SKM-1 (cell line): ENCODE results near the gene GTF2H1.

Experiments used
- DNase-seq: peaks from one replicate; lab custom pipeline; 2025; ENCODE audit not compliant: unreplicated experiment; lab: John Stamatoyannopoulos, UW

The GTF2H1 gene

DNA sequence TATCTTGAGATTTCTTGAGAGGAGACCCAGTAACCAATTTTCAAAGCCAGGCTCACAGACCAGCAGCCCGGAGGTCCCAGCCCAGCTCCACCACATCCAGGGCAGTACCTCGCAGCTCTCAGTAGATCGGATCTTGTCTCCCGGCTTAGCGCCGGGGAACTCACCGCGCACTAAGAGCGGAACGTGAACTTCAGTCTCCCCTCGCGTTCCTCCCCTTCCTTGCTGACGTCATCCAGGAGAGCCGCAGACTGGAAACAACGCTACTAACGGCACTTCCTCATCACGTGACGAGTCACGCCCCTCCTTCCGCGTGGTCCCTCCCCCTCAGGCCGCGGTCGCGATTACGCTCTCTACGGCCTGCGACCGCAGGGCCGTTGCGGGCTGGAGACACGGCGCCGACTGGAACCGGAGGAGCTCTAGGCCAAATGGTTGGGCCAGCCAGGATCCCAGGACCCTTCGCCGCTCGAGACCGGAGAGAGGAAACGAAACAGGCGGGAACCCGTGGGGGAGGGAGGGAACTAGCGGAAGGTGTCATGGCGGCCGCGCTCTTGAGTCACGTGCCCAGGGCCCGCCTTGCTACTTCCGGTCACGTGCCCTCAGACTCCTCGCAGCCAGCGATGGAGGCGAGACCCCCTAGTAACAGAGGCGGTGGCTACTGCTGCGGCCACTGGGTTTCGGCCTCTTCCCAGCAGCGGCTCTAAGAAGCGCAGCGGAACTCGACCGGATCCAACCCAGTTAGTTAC is at the start of gene GTF2H1, which contains the start of gene HPS5:
TSS of gene GTF2H1 (plus strand) at position 599 of the 743 bp plus-strand sequence. CDS start 10,508 bp downstream, outside the sequence.
TSS of gene HPS5 (minus strand) at position 172 of the 743 bp plus-strand sequence. CDS start 4,282 bp downstream, outside the sequence.
- peak; percentile 97 for DNase-seq

DNA sequence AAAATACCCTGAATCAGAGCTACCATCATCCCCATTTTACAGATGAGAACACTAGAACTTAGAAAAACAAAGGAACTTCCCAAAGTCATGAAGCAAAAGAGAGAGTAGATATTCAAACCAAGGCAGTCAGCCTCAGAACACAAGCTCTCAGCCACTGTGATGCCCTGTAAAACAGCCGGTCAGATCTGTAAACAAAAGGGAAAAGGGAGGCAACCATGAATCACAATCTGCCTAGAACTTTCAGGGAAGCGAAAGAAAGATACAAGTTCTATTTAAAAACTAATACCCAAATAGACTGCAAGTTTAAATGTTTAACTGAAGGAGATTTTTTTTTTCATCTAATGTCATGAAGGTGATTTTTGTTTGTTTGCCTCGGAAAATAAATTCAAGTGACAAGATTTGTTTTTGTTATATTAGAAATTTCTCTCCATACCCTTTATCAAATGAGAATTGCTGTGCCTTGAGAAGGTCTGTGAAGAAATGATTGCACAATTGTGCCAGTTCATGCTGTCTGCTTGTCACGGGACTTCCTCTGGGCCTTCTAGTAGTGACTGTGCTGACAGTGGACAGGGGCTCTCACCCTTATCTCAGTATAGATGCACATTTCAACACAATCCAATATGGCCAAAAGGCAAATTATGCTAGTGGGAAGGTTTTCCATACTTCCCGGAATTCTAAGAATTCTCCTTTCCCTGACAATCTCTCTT is 44.6 kb upstream of the GTF2H1 start:
- DNase-seq = peak; percentile 29

DNA sequence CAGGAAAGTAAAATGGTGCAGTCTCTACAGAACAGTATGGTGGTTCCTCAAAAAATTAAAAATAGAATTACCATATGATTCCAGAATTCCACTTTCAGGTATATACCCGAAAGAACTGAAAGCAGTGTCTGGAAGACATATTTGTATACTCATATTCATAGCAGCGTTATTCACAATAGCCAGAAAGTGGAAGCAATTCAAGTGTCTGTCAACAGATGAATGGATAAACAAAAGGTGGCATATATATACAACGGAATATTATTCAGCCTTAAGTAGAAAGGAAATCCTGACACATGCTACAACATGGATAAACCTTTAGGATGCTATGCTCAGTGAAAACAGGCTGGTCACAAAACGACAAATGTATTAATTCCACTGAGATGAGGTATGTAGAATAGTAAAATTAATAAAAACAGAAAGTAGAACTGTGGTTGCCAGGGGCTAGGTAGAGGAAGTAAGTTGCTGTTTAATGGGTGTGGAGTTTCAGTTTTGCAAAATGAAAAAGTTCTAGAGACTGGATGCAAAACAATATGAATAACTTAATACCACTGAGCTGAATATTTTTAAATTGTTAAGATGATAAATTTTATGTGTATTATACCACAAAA is 41.8 kb upstream of the GTF2H1 start:
- no peak for DNase-seq

DNA sequence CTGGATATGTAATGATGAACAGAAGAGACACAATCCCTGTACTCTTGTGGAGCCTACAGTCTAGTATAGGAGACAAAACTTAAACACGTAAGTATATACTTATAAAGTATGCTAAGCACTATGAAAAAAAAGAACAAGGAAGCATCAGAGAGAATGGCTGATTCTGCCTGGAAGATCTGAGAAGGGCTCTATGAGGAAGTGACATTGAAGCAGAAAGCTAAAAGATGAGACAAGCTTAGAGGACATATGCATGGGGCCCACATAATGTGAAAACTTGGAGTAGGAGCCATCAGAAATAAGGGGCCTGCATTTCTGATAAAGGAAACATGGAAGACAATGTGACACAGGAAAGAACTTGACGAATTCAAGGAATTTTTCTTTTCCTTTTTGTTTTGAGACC is 39.7 kb upstream of the GTF2H1 start:
- DNase-seq = no peak

DNA sequence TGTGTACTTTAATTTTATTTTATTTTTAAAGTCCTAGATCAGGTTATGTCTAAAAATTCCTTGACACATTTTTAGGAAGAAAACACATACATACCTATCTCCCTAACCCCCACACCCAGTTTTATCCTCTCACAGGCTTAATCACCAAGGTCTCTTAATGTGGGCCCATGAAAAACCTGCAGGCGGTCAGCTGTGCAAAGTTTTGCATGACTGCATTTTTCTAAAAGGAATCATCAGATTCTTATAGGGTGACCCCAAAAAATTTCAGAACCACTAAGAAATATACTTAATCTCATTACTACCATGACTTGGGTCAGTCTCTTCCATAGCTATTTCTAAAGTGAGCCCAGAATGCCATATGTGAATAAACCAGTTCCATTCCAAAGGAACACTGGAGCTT is 36.5 kb upstream of the GTF2H1 start:
- DNase-seq = no peak

DNA sequence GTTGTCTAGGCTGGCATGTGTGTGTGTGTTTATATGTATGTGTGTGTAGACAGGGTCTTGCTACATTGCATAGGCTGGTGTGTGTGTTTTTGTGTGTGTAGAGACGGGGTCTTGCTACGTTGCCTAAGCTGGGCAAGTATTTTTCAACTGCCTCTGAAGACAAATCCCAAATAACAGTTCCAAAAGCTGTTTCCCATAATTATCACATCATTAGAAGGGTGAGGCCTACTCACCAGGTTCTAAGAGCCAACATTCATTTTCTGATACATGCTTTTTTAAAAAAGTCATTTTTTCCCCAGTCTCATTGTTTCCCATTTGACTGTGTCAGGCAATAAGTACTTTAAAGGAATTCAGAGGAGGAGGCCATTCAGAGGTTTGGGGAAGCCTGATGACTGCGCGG is 33.5 kb upstream of the GTF2H1 start:
- DNase-seq = no peak

DNA sequence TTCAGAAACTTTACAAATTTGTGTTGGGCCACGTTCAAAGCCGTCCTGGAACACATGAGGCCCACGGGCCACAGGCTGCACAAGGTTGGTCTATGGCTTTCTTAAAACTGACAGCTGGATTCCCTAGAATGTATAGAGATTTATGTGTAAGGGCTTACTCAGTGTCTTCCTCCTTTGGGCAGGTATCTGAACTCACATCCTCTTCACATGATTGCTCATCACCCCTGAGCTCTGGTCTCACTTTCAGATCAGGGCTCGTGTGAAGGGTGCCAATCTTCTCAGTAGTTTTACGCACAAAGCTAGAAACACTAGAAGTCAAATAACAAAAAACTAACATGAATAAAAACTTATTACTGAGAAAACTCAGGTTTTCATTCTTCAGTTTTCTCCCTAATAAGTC is 27.5 kb upstream of the GTF2H1 start:
- no peak for DNase-seq

DNA sequence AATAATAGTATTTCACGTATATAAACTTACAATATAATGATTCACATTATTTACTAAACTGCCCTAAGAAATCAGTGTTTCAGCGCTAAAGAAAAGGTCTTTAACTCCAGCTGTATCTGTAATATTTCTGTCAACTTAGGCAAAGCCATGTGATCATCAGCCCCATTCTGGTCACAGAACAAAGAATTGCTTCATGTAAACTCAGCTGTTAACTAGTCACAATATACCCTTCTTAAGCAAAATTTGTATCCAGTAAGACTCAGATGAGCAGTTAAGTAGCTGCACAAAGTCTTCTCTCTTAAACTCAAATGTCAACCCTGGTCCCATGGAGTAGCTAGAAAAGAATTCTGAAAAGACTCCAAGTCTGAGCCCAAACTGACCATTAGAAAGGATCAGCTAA is 27.1 kb upstream of the GTF2H1 start:
- no peak for DNase-seq

DNA sequence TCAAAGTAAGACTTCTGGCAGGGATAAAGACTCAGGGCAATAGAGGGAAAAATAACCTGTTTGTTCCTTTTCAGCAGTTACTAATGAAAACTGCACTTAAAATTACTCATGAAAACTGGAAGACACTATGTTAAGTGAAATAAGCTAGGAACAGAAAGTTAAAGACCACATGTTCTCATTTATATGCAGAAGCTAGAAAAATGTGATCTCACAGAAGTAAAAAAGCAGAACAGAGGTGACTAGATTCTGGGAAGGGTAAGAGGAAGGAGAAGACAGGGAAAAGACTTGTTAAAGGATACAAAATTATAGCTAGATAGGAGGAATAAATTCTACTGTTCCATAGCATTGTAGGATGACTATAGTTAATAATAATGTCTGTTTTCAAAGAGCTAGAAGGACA is 22.6 kb upstream of the GTF2H1 start:
- no peak for DNase-seq

DNA sequence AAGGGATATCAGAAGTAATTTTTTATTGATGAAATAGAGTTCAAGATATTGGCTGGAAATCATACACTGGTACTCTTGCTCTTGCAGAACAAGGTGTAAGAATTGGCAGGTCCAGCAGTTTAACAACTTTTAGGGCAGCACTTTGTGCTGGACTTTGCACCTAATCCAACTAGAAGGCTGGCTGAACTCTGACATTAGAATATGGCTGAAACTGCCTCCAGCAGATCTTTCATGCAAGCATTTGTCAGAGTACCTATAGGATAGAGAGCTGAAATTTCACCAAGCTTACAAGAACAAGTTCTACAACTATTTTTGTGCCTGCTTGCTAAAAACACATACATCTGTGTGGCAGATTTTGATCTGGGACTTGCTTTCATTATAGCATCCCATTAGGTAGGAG is 17.6 kb upstream of the GTF2H1 start:
- DNase-seq = no peak

DNA sequence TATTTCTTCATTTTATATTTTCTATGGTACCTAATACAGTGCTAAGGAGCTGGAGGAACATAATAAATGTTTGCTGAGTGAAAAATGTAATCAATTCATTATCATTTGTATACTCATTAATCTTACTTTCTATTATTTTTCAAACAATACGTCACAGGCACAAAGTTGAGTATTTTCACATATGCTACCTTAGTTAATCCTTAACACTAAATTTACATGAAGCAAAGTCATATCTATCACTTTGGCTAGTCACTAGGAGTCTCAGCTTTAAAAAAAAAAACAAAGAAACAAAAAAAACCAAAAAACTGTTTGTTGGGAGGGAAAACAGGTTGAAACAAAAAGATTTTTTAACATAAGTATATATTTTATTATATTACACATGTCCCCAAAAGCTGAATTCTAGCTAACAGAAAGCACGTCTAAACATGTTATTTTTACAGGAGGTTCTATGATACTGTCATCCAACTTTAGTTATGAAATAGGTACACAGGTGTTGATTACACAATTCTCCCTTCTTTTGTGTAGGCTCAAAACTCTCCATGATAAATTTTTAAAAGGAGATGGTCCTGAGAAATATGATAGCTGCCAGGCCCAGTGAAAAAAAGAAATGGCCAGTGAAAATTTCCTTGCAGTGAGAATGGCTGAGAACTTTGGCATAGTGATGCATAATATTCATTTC is 14.8 kb upstream of the GTF2H1 start:
- DNase-seq = no peak

DNA sequence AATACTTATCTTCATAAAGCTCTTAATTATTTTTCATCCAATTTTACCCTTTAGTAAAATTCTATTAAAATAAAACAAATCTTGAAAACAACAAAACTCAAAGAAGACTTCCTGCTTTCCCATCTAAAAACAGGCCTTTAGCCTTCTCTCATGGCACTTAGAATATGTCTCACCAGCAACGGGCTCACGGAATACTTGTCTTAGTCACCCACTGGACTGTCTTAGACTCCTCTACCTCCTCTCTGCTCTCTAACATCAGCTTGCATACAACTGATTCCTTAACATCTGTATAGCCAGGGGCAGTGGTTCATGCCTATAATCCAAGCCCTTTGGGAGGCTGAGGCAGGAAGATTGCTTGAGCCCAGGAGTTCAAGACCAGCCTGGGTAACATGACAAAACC is 14.1 kb upstream of the GTF2H1 start:
- no peak for DNase-seq

DNA sequence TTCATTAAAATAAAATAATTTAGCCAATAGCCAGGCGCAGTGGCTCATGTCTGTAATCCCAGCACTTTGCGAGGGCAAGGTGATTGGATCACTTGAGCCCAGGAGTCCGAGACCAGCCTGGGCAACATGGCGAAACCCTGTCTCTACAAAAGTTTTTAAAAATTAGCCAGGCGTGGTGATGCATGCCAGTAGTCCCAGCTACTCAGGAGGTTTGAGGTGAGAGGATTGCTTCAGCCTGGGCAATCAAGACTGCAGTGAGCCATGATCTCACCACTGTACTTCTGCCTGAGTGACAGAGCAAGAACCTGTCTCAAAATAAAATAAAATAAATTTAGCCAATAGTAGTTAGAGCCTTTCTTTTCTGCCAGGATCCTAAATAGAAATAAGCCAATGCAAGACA is 12.7 kb upstream of the GTF2H1 start:
- DNase-seq = no peak

DNA sequence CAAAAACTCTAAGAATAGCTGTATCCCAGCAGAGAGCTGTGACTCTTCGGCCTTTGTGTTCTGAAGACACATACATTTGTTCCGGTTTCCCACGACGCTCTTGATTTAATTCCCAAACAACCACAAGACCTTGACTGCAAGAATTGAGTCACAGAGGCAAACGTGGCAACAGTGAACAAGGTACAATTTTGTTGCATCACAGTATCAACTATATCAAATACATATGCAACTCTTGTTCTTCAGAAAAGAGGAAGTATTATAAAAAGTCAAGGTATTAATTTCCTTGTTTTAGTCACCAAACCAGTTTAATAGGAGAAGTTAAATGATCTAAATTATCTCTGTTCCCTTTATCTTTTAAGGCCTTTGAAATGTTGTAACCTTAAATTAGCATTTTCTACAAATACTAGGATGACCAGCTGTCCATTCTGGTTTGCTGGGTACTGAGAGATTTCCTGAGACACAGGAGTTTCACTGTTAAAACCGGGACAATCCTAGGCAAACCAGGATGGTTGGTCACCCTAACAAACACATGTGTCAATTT is 11.5 kb upstream of the GTF2H1 start:
- no peak for DNase-seq

DNA sequence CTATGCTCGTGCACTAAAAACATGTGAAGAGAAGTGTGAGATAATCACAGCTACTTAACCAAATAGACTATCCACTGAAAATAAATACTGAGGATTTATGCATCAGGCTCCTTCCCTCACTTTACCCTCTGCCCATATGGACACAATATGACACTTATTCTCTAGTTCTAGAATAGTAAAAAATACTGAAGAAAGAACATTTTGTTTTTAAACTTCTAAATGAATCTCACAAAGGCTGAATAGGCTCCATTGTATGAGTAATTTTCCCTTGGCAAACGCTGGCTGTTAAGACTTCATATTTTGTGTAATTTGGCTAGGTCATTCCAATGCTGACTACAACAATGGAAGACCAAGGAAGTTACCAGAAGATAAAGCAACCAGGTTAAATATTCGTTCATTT is 10.4 kb upstream of the GTF2H1 start:
- no peak for DNase-seq

DNA sequence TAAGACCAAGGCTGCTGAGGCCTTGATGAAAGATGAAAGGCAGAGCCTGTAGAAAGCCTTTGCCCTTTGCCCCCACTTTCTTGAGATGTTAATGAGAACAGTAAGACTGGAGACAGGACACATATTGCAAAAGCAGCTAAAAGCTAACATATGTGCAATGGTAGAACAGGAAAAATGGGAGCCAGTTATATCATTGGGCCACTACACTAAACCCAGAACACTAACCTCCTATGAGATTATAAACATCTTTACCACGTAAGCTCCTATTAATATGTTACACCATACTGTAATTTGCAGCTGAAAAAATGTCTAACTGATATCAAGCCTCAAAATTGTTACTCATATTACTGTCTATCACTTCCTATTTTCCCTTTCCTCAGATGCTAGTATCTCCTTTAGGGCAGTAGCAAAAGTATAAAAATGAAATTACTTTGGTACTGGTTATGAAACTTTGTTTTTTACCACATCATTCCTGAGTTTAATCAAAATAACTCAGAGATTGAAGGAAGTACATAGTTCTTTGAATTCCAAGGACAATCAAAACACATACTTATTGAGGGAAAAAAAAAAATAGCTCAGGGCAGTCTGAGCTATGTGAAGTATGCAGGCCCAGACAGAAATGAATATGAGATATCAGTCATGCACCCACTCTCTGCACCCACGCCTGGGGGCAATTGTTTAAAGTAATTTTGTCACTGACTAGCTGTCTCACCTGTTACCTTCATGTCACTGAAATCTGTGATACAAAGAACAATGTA is 9.5 kb upstream of the GTF2H1 start:
- DNase-seq = no peak

DNA sequence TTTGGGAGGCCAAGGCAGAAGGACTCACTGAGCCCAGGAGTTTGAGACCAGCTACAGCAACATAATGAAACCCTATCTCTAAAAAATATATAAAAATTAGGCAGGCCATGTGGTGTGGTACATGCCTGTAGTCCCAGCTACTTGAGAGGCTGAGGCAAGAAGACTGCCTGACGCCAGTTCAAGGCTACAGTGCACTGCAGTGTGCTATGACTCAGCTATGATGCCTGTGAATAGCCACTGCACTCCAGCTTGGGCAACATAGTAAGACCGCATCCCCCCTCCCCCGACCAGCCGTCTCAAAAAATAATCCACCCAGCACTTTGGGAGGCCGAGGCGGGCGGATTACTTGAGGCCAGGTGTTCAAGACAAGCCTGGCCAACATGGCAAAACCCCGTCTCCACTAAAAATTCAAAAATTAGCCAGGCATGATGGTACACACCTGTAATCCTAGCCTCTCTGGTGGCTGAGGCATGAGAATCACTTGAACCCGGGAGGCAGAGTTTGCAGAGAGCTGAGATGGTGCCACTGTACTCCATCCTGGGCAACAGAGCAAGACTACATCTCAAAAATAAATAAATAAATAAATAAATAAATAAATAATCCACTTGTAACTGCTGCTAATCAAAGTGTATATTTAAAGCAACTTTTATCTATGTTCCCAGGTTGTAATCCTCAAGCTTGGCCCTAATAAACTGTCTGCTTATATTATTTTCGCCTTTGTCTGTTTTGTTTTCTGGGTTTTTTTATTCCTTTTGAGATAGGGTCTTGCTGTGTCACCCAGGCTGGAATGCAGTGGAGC is 8.2 kb upstream of the GTF2H1 start:
- no peak for DNase-seq

DNA sequence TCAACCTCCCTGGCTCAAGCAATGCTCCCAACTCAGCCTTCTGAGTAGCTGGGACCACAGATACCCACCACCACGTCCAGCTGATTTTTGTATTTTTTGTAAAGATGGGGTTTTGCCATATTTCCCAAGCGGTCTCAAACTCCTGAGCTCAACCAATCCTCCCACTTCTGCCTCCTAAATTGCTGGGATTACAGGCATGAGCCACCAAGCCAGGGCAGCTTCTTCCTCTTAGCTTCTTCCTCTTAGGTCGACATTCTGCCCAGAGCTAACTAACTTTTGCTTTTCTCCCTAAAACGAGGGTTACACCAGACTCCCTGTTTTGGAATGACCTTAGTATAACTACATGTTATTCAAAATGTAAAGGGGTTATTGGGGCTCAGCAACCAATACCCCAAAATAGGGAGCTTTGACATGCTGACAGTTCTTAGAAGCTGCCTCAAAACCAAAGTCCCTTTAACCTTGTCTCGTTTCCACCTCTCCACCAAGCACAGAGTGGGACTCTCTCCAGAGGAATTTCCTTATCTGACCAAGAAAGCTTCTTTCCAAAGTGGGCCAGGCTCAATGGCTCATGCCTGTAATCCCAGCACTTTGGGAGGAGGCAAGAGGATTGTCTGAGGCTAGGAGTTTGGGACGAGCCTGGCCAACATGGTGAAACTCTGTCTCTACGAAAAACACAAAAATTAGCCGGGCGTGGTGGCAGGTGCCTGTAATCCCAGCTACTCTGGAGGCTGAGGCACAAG is 7.4 kb upstream of the GTF2H1 start:
- no peak for DNase-seq

DNA sequence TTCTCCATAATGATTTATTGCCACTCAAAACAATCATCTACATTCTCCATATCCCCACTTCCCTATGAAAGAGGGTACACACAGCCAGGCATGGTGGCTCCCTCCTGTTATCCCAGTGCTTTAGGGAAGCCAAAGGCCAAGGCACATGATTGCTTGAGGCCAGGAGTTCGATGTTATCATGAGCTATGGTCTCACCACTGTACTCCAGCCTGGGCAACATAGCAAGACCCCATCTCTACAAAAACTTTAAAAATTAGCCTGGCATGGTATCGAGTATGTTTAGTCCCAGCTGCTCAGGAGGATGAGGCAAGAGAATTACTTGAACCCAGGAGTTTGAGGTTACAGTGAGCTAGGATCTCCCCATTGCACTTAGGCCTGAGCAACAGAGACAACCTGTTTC is 6.5 kb upstream of the GTF2H1 start:
- DNase-seq = no peak
